IPS-NIHi11 (cell line): ENCODE measurements around the gene ARHGAP42.
"Not testable (repeated sequence)": the region's sequence is repeated elsewhere in the genome, so short reads cannot be mapped to it uniquely, and the experiment has no call there.

Source experiments
- DNase-seq: peaks from one replicate; pipeline ENCODE4 v3.0.0; 2012; ENCODE audit warnings: mixed read lengths, low spot score

ARHGAP42 gene

GRCh38 chr11:100687054-100687629 lies at the start of gene ARHGAP42:
Gene ARHGAP42, plus strand, starts transcription at chr11:100687288. Its CDS starts 391 bp downstream, at chr11:100687679.
- DNase-seq = peak; percentile 85

- DNase-seq = no peak
Measured at GRCh38 chr11:100637706-100638105, 49.4 kb upstream of the ARHGAP42 start.

- DNase-seq = no peak
Measured at GRCh38 chr11:100638648-100639047, 48.4 kb upstream of the ARHGAP42 start.

GRCh38 chr11:100639140-100639539 lies 47.9 kb upstream of the ARHGAP42 start:
- no peak for DNase-seq

GRCh38 chr11:100640071-100640470 lies 47.0 kb upstream of the ARHGAP42 start:
- DNase-seq = no peak

GRCh38 chr11:100640646-100641045 lies 46.4 kb upstream of the ARHGAP42 start:
- no peak for DNase-seq

GRCh38 chr11:100641456-100641855 lies 45.6 kb upstream of the ARHGAP42 start:
- DNase-seq = no peak

GRCh38 chr11:100646545-100646944 lies 40.5 kb upstream of the ARHGAP42 start:
- DNase-seq = no peak

GRCh38 chr11:100647861-100648260 lies 39.2 kb upstream of the ARHGAP42 start:
- DNase-seq = no peak

GRCh38 chr11:100663583-100663982 lies 23.5 kb upstream of the ARHGAP42 start:
- peak; percentile 22 for DNase-seq

GRCh38 chr11:100663996-100664395 lies 23.1 kb upstream of the ARHGAP42 start:
- DNase-seq = no peak

- not testable (repeated sequence) for DNase-seq
Measured at GRCh38 chr11:100666816-100667215, 20.3 kb upstream of the ARHGAP42 start.

GRCh38 chr11:100667449-100667848 lies 19.6 kb upstream of the ARHGAP42 start:
- DNase-seq = no peak

- peak; percentile 39 for DNase-seq
Measured at GRCh38 chr11:100670140-100670539, 16.9 kb upstream of the ARHGAP42 start.

GRCh38 chr11:100671471-100671870 lies 15.6 kb upstream of the ARHGAP42 start:
- DNase-seq = no peak

GRCh38 chr11:100672498-100673033 lies 14.5 kb upstream of the ARHGAP42 start:
- DNase-seq = no peak

- no peak for DNase-seq
Measured at GRCh38 chr11:100673063-100673462, 14.0 kb upstream of the ARHGAP42 start.

GRCh38 chr11:100674212-100674611 lies 12.9 kb upstream of the ARHGAP42 start:
- no peak for DNase-seq

GRCh38 chr11:100675115-100675650 lies 11.9 kb upstream of the ARHGAP42 start:
- DNase-seq = no peak

GRCh38 chr11:100676901-100677300 lies 10.2 kb upstream of the ARHGAP42 start:
- peak; percentile 71 for DNase-seq

- no peak for DNase-seq
Measured at GRCh38 chr11:100677796-100678195, 9.3 kb upstream of the ARHGAP42 start.

GRCh38 chr11:100680070-100680469 lies 7.0 kb upstream of the ARHGAP42 start:
- no peak for DNase-seq

GRCh38 chr11:100681064-100681502 lies 6.0 kb upstream of the ARHGAP42 start:
- DNase-seq = peak; percentile 42
